Endothelial cell of umbilical vein (primary cell): ENCODE results near the gene DPP6. TPM values are rescaled to one million over a fixed set of nuclear protein-coding genes. Genes with fewer than 3 reads are reported as not detected.

Experiments used
- BruUV-seq: library from RNA; stranded (reverse); fragments of 400-500 nt; replicated peaks from 2 replicates; lab custom pipeline; 2021; lab: Mats Ljungman, UMichigan
- CTCF ChIA-PET: fragments of 300-600, 350-600 bp; sonication (Branson Sonifier 250); formaldehyde crosslinking; loops from one replicate; lab custom pipeline; 2021; ENCODE audit warnings: antibody characterized with exemption, inconsistent platforms; lab: Charles Lee
- POLR2A ChIA-PET: fragments of 300-600, 350-600 bp; sonication (Branson Sonifier 250); formaldehyde crosslinking; loops from one replicate; lab custom pipeline; 2021; ENCODE audit warnings: antibody characterized with exemption, inconsistent platforms; lab: Charles Lee
- DNase-seq: peaks from one replicate; pipeline ENCODE4 v3.0.0-alpha.2; 2011; ENCODE audit warnings: low read depth, low spot score
- FAIRE-seq: peaks from 2 replicates; lab custom pipeline; 2011; peaks lifted over from hg19 to GRCh38; lab: Jason Lieb, UNC
- H2AFZ ChIP-seq: 2 replicates; pipeline ENCODE4 v1.6.0; 2012; ENCODE audit warnings: low read depth, low read length, control low read depth, inconsistent platforms
- H3K27ac ChIP-seq: 2 replicates; pipeline ENCODE4 v1.5.1; 2011; ENCODE audit warnings: low read depth, mild to moderate bottlenecking, control low read depth, low read length, moderate library complexity; ENCODE audit not compliant: insufficient read depth
- H3K27me3 ChIP-seq, 2 experiments: 2 replicates each; pipeline versions ENCODE4 v1.6.0 to v1.6.1; 2011; ENCODE audit warnings: low read length in 2 of 2, mixed read lengths in 1 of 2; ENCODE audit not compliant: control insufficient read depth in 2 of 2, insufficient read depth in 2 of 2
- H3K36me3 ChIP-seq, 2 experiments: 2 replicates in 1 of 2; 3 replicates in 1 of 2; pipeline ENCODE4 v1.5.1; 2011; ENCODE audit warnings: low read length in 2 of 2, mild to moderate bottlenecking in 1 of 2, moderate library complexity in 1 of 2; ENCODE audit not compliant: control insufficient read depth in 2 of 2, insufficient read depth in 2 of 2; ENCODE audit errors: extremely low read depth in 1 of 2
- H3K4me1 ChIP-seq: 3 replicates; pipeline ENCODE4 v1.5.1; 2011; ENCODE audit warnings: mild to moderate bottlenecking, low read length; ENCODE audit not compliant: control insufficient read depth, insufficient read depth; ENCODE audit errors: extremely low read depth
- H3K4me2 ChIP-seq: 2 replicates; pipeline ENCODE4 v1.6.1; 2011; ENCODE audit warnings: low read length, control low read depth, mixed read lengths; ENCODE audit not compliant: insufficient read depth
- H3K4me3 ChIP-seq, 3 experiments: fragments of 200-600 bp in 1 of 3; sonication (generic), shearing (Covaris generic) in 1 of 3; replicated peaks in 1 of 3; 2 replicates each; pipeline ENCODE4 v1.5.1; 2011 to 2016; ENCODE audit warnings: control low read depth in 3 of 3, low read length in 3 of 3, mild to moderate bottlenecking in 2 of 3, inconsistent platforms in 1 of 3, low read depth in 1 of 3, moderate library complexity in 1 of 3; ENCODE audit not compliant: insufficient read depth in 1 of 3
- H3K79me2 ChIP-seq: 2 replicates; pipeline ENCODE4 v1.6.0; 2012; ENCODE audit warnings: low read length, inconsistent platforms; ENCODE audit not compliant: control insufficient read depth, insufficient read depth
- H3K9ac ChIP-seq: replicated peaks from 2 replicates; pipeline ENCODE3; 2011; ENCODE audit warnings: low read length, control low read depth; ENCODE audit not compliant: insufficient read depth; ENCODE audit errors: extremely low read depth
- H3K9me1 ChIP-seq: replicated peaks from 3 replicates; pipeline ENCODE4 v1.6.0; 2011; ENCODE audit warnings: mild to moderate bottlenecking, low read length; ENCODE audit not compliant: control insufficient read depth, insufficient read depth; ENCODE audit errors: extremely low read depth
- H3K9me3 ChIP-seq: replicated peaks from 2 replicates; pipeline ENCODE4 v1.5.1; 2012; ENCODE audit warnings: low read length, inconsistent platforms; ENCODE audit not compliant: control insufficient read depth, insufficient read depth
- H4K20me1 ChIP-seq: replicated peaks from 2 replicates; pipeline ENCODE3; 2011; ENCODE audit warnings: mild to moderate bottlenecking, low read length; ENCODE audit not compliant: control insufficient read depth, insufficient read depth; ENCODE audit errors: extremely low read depth
- CTCF ChIP-seq, 2 donors: IDR thresholded peaks; 1 replicate in 1 of 2; 2 replicates in 1 of 2; pipeline ENCODE4 v1.5.1; 2011; ENCODE audit warnings: low read length in 2 of 2, mild to moderate bottlenecking in 2 of 2, moderate library complexity in 2 of 2, control low read depth in 1 of 2, inconsistent platforms in 1 of 2, low read depth in 1 of 2; ENCODE audit not compliant: insufficient read depth in 1 of 2; ENCODE audit errors: extremely low read depth in 1 of 2
- EZH2 ChIP-seq: IDR thresholded peaks from 2 replicates; pipeline ENCODE4 v1.6.1; 2012; ENCODE audit warnings: borderline replicate concordance, low read depth, mild to moderate bottlenecking, moderate library complexity, low read length, inconsistent platforms; ENCODE audit not compliant: severe bottlenecking
- FOS ChIP-seq: IDR thresholded peaks from 2 replicates; pipeline ENCODE4 v1.6.1; 2011; ENCODE audit warnings: mild to moderate bottlenecking, low read length, moderate library complexity, borderline replicate concordance; ENCODE audit not compliant: insufficient read depth
- GATA2 ChIP-seq: IDR thresholded peaks from 2 replicates; pipeline ENCODE4 v1.7.0; 2011; ENCODE audit warnings: low read depth, mild to moderate bottlenecking, moderate library complexity, mixed read lengths, low read length; ENCODE audit not compliant: insufficient read length, insufficient read depth
- JUN ChIP-seq: IDR thresholded peaks from 2 replicates; pipeline ENCODE4 v1.6.1; 2011; ENCODE audit warnings: borderline replicate concordance, low read depth; ENCODE audit not compliant: insufficient read length, insufficient read depth
- MYC ChIP-seq: IDR thresholded peaks from one replicate; pipeline ENCODE4 v1.6.1; 2011; ENCODE audit warnings: mild to moderate bottlenecking, low read depth, low read length
- POLR2A ChIP-seq: IDR thresholded peaks from 2 replicates; pipeline ENCODE4 v1.6.1; 2012; ENCODE audit warnings: low read depth, mild to moderate bottlenecking, control low read depth, low read length
- POLR2AphosphoS5 ChIP-seq: IDR thresholded peaks from 2 replicates; pipeline ENCODE4 v1.6.1; 2012; ENCODE audit warnings: low read depth, mild to moderate bottlenecking, control low read depth, low read length, moderate library complexity; ENCODE audit not compliant: insufficient read depth
- dilution Hi-C: fragments of 300-500 bp; cut with MboI; formaldehyde crosslinking; loops from one replicate; pipeline ENCODE4 v1.15.0; 2019; ENCODE audit warnings: low sequenced_read_pairs; ENCODE audit not compliant: extremely low pct_ligation_motif_present
- intact Hi-C: fragments of 100-400 bp; cut with micrococcal nuclease; formaldehyde crosslinking; loops from one replicate; pipeline ENCODE4 v1.10.0; 2022
- polyA plus RNA-seq, 4 experiments: library from polyadenylated mRNA; depleted of rRNA in 3 of 4; stranded (reverse) in 3 of 4; unstranded in 1 of 4; fragments of >200 nt; gene quantifications; 2 replicates each; pipeline versions ENCODE4 v1.2.1 to v1.2.3, GENCODE V29; 2011 to 2012; ENCODE audit warnings: missing spikeins in 1 of 4
- total RNA-seq: library from RNA; stranded (reverse); gene quantifications from 2 replicates; pipeline ENCODE4 v1.2.3, GENCODE V29; 2021
- TF ChIP-seq, protein P1 (sequence below): IDR thresholded peaks from 2 replicates; pipeline ENCODE4 v1.6.1; 2011; ENCODE audit not compliant: insufficient read depth, insufficient read length

Gene DPP6
- total and polyA plus RNA-seq, 2 donors (not counting 3 experiments of a cell fraction or from before 2014, with no cell fraction given) = not detected

DNA sequence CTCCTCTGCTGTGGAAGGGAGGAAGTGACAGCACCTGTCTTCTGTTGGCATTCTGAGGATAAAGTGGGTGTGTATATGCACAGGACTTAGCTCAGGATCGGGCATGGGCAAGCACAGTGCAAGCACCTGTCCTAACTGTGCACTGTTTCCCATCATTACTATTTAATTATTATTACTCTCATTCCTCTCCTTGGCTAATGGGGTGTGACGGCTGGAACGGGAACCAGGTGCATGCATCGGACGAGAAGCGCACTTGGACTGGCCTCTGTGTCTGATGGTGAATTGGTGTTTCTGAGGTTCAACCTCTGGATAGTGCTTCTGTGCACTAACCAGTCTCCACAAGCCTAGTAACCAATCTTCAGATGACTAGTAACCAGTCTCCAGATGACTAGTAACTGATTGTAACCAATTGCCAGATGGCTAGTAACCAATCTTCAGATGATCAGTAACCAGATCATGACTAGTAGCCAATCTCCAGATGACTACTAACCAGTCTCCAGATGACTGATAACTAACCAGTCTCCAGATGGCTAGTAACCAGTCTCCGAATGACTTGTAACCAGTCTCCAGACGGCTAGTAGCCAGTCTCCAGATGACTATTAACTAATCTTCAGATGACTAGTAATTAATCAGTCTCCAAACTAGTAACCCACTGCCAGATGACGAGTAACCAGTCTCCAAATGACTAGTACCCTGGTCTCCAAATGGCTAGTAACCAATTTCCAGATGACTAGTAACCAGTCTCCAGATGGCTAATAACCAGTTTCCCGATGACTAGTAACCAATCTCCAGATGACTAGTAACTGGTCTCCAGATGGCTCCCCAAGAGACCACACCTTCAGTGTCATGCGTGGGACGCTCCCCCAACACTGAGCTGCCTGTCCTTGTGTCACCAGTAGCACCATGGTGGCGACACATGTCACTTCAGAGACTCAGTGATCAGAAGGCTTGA is 864.9 kb downstream of the DPP6 start:
- no peak for DNase-seq
- dilution Hi-C loops = no loop called here
- H3K79me2 ChIP-seq = no peaks in the 10 kb centered on the region
- no peak overlapping the region for H3K4me3 ChIP-seq
- no peak overlapping the region for H2AFZ ChIP-seq
- H3K9ac ChIP-seq = no peak overlapping the region
- H3K27me3 ChIP-seq = peaks cover 0 to 11% of the 10 kb centered on the region in 2 experiments
- no peaks in the 10 kb centered on the region for H3K36me3 ChIP-seq
- intact Hi-C loops = no loop called here
- no peaks in the 10 kb centered on the region for H3K9me3 ChIP-seq
- no peak overlapping the region for H3K4me2 ChIP-seq
- POLR2A ChIA-PET = no interaction called here
- H3K9me1 ChIP-seq = no peaks in the 10 kb centered on the region
- no peak for FAIRE-seq
- peaks cover 4% of the 10 kb centered on the region for H3K4me1 ChIP-seq
- TF ChIP-seq GATA2 (no peak), JUN (no peak), POLR2A (no peak), POLR2AphosphoS5 (no peak), CTCF (IDR thresholded peaks at IDR 0.05; ENCODE audit: extremely low read depth in 1 of 2, insufficient read depth in 1 of 2, low read depth in 1 of 2, low read length in 2 of 2) (no peak), EZH2 (no peak), FOS (no peak), MYC (no peak)
- TF ChIP-seq, protein P1, sequence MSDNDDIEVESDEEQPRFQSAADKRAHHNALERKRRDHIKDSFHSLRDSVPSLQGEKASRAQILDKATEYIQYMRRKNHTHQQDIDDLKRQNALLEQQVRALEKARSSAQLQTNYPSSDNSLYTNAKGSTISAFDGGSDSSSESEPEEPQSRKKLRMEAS = no peak
- BruUV-seq = no TSS peak
- no peaks in the 10 kb centered on the region for H4K20me1 ChIP-seq
- no peak overlapping the region for H3K27ac ChIP-seq
- CTCF ChIA-PET = interaction anchor here (1.6 to 5.6 kb wide), 3 partner anchors 10 to 439 kb away, joined by 5 to 49 read pairs (median 8); no protein-coding TSS in a partner anchor
